ENCODE data around the gene SLC6A6. TPM values are rescaled to one million over a fixed set of nuclear protein-coding genes. Genes with fewer than 3 reads are reported as not detected.

SLC6A6 gene
- total RNA-seq, 4 donors from 2014 or later, result 4.4 to 10.5 (median 7.7) TPM

DNA sequence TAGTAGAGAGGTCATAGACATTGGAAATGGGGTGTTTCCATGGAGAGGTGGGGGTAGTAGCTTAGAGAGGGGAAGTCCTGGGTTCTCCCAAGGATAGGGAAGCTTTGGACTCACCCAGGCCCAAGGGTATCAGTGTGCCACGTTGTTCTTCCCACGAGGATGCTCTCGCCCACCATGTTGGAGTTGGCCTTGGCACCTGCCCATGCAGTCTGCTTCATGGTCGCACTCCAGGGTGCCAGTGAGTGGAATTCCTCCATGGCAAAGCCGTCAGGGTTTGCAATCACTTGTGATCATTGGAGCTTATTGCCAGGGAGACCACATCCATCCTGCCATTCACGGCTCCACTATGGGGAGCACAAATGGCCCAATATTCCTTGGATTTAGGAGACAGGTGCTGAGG is 77.2 kb downstream of the SLC6A6 start:
- WGBS, 2 donors (ENCODE audit: low coverage in 1 of 2), result 95% methylated on average over 6 of the region's 6 CpGs; no CpG with 5 or more reads in 1 of the 2 donors
- in situ Hi-C loops (cut with MboI; ENCODE audit: low pct_ligation_motif_present in 1 of 4, low pct_unique_long_range_greater_than_20kb in 1 of 4, low sequenced_read_pairs in 3 of 4), result loop anchor here in 1 of 4 donors (5.0 kb wide), 1 partner anchor 277 kb away; no protein-coding TSS in a partner anchor
- no peak for DNase-seq
- Histone ChIP-seq H3K4me1 (no peaks in the 10 kb centered on the region), H3K36me3 (peaks cover 0 to 8% (median 0%) of the 10 kb centered on the region in 4 donors), H3K4me3 (no peak overlapping the region), H3K27me3 (no peaks in the 10 kb centered on the region), H3K9me3 (no peaks in the 10 kb centered on the region), H3K27ac (no peak overlapping the region)
- TF ChIP-seq CTCF (IDR thresholded peaks at IDR 0.05) (no peak), POLR2A (IDR thresholded peaks at IDR 0.05) (no peak), EP300 (IDR thresholded peaks at IDR 0.05; ENCODE audit: low read depth) (no peak), POLR2AphosphoS5 (IDR thresholded peaks at IDR 0.05) (no peak)
- intact Hi-C loops (cut with DNase I; ENCODE audit: low total_unique reads), result no loop called here

GRCh38 chr3:14480207-14481017 is 78.0 kb downstream of the SLC6A6 start:
- Histone ChIP-seq H3K9me3 (no peaks in the 10 kb centered on the region), H3K36me3 (peaks cover 0 to 8% (median 0%) of the 10 kb centered on the region in 4 donors), H3K4me3 (no peak overlapping the region), H3K4me1 (no peaks in the 10 kb centered on the region), H3K27ac (no peak overlapping the region), H3K27me3 (no peaks in the 10 kb centered on the region)
- 89% methylated on average over 8 of the region's 8 CpGs; no CpG with 5 or more reads in 1 of the 2 donors for WGBS, 2 donors (ENCODE audit: low coverage in 1 of 2)
- intact Hi-C loops (cut with DNase I; ENCODE audit: low total_unique reads) (no loop called here), in situ Hi-C loops (cut with MboI; ENCODE audit: low pct_ligation_motif_present in 1 of 4, low pct_unique_long_range_greater_than_20kb in 1 of 4, low sequenced_read_pairs in 3 of 4) (no loop called here)
- TF ChIP-seq EP300 (IDR thresholded peaks at IDR 0.05; ENCODE audit: low read depth), result no peak
- TF ChIP-seq POLR2A (IDR thresholded peaks at IDR 0.05), result no peak
- no peak for TF ChIP-seq POLR2AphosphoS5 (IDR thresholded peaks at IDR 0.05)
- no peak for TF ChIP-seq CTCF (IDR thresholded peaks at IDR 0.05)
- no peak for DNase-seq

- no peaks in the 10 kb centered on the region for H3K4me1 ChIP-seq
- H3K27me3 ChIP-seq, result no peaks in the 10 kb centered on the region
- DNase-seq, result no peak
- H3K4me3 ChIP-seq, result no peak overlapping the region
- TF ChIP-seq POLR2AphosphoS5 (IDR thresholded peaks at IDR 0.05) (no peak), POLR2A (IDR thresholded peaks at IDR 0.05) (no peak), CTCF (IDR thresholded peaks at IDR 0.05) (no peak), EP300 (IDR thresholded peaks at IDR 0.05; ENCODE audit: low read depth) (no peak)
- in situ Hi-C loops (cut with MboI; ENCODE audit: low pct_ligation_motif_present in 1 of 4, low pct_unique_long_range_greater_than_20kb in 1 of 4, low sequenced_read_pairs in 3 of 4) (no loop called here), intact Hi-C loops (cut with DNase I; ENCODE audit: low total_unique reads) (no loop called here)
- H3K27ac ChIP-seq, result no peak overlapping the region
- 96% methylated on average over 10 of the region's 10 CpGs; no CpG with 5 or more reads in 1 of the 2 donors for WGBS, 2 donors (ENCODE audit: low coverage in 1 of 2)
- no peaks in the 10 kb centered on the region for H3K9me3 ChIP-seq
- H3K36me3 ChIP-seq, result peaks cover 0 to 8% (median 0%) of the 10 kb centered on the region in 4 donors
Observed at GRCh38 chr3:14481018-14481645, 78.7 kb downstream of the SLC6A6 start.

- H3K36me3 ChIP-seq, result peaks cover 0 to 8% (median 0%) of the 10 kb centered on the region in 4 donors
- in situ Hi-C loops (cut with MboI; ENCODE audit: low pct_ligation_motif_present in 1 of 4, low pct_unique_long_range_greater_than_20kb in 1 of 4, low sequenced_read_pairs in 3 of 4), result no loop called here
- no peak overlapping the region for H3K27ac ChIP-seq
- no peak for DNase-seq
- 95% methylated on average over 13 of the region's 13 CpGs; no CpG with 5 or more reads in 1 of the 2 donors for WGBS, 2 donors (ENCODE audit: low coverage in 1 of 2)
- no peaks in the 10 kb centered on the region for H3K4me1 ChIP-seq
- H3K4me3 ChIP-seq, result no peak overlapping the region
- TF ChIP-seq POLR2A (IDR thresholded peaks at IDR 0.05) (no peak), EP300 (IDR thresholded peaks at IDR 0.05; ENCODE audit: low read depth) (no peak), POLR2AphosphoS5 (IDR thresholded peaks at IDR 0.05) (no peak), CTCF (IDR thresholded peaks at IDR 0.05) (no peak)
- H3K9me3 ChIP-seq, result no peaks in the 10 kb centered on the region
- H3K27me3 ChIP-seq, result no peaks in the 10 kb centered on the region
- intact Hi-C loops (cut with DNase I; ENCODE audit: low total_unique reads), result no loop called here
Observed at GRCh38 chr3:14481646-14482036, 79.2 kb downstream of the SLC6A6 start.
